A673 (cell line): Measurements from ENCODE around the gene LKAAEAR1. TPM values are rescaled to one million over a fixed set of nuclear protein-coding genes. Genes with fewer than 3 reads are reported as not detected.

Experiments used
- BruUV-seq: library from RNA; stranded (reverse); fragments of 400-500 nt; replicated peaks from 2 replicates; lab custom pipeline; 2021; lab: Mats Ljungman, UMichigan
- CTCF ChIA-PET: fragments of 300-600 bp; sonication (Branson Sonifier 250); formaldehyde crosslinking; loops from one replicate; lab custom pipeline; 2022; ENCODE audit warnings: antibody characterized with exemption; lab: Charles Lee
- POLR2A ChIA-PET: fragments of 300-600 bp; sonication (Branson Sonifier 250); formaldehyde crosslinking; loops from one replicate; lab custom pipeline; 2022; ENCODE audit warnings: antibody characterized with exemption; ENCODE audit not compliant: low non-redundant PET; lab: Charles Lee
- DNase-seq: peaks from one replicate; pipeline ENCODE4 v3.0.0-alpha.2; 2015; ENCODE audit warnings: low spot score
- H3K27ac ChIP-seq: fragments of 200-600 bp; sonication (generic); 2 replicates; pipeline ENCODE4 v1.5.1; 2016; ENCODE audit warnings: mixed run types, low read depth, mild to moderate bottlenecking, mixed read lengths, antibody characterized with exemption, low read length; ENCODE audit not compliant: poor library complexity, severe bottlenecking
- H3K27me3 ChIP-seq: fragments of 200-600 bp; sonication (generic); replicated peaks from 2 replicates; pipeline ENCODE4 v1.6.1; 2017; ENCODE audit warnings: mixed run types, low read depth, mild to moderate bottlenecking, mixed read lengths, antibody characterized with exemption, low read length; ENCODE audit not compliant: insufficient read depth, poor library complexity
- H3K36me3 ChIP-seq: fragments of 200-600 bp; sonication (generic); 2 replicates; pipeline ENCODE4 v1.6.1; 2016; ENCODE audit warnings: mixed run types, mild to moderate bottlenecking, mixed read lengths, antibody characterized with exemption, low read length; ENCODE audit not compliant: insufficient read depth, poor library complexity, severe bottlenecking
- H3K4me1 ChIP-seq: fragments of 200-600 bp; sonication (generic); 2 replicates; pipeline ENCODE4 v1.6.1; 2017; ENCODE audit warnings: mixed run types, mild to moderate bottlenecking, mixed read lengths, antibody characterized with exemption, low read length; ENCODE audit not compliant: insufficient read depth, poor library complexity, severe bottlenecking
- H3K4me3 ChIP-seq: fragments of 200-600 bp; sonication (generic); 2 replicates; pipeline ENCODE4 v1.5.1; 2016; ENCODE audit warnings: low read depth, mixed run types, mild to moderate bottlenecking, mixed read lengths, low read length; ENCODE audit not compliant: poor library complexity, severe bottlenecking
- H3K9me3 ChIP-seq: fragments of 200-600 bp; sonication (generic); 2 replicates; pipeline ENCODE4 v1.6.1; 2016; ENCODE audit warnings: mixed run types, low read depth, mild to moderate bottlenecking, mixed read lengths, antibody characterized with exemption, low read length; ENCODE audit not compliant: poor library complexity, severe bottlenecking
- EZH2 ChIP-seq: fragments of 200-600 bp; sonication (generic); IDR thresholded peaks from 2 replicates; pipeline ENCODE4 v1.6.1; 2017; ENCODE audit warnings: borderline replicate concordance, low read depth, mild to moderate bottlenecking, mixed read lengths, antibody characterized with exemption, low read length; ENCODE audit not compliant: poor library complexity, severe bottlenecking
- intact Hi-C: fragments of 100-400 bp; cut with micrococcal nuclease; formaldehyde crosslinking; loops from one replicate; pipeline ENCODE4 v1.10.0; 2022; ENCODE audit not compliant: unreplicated experiment
- total RNA-seq: library from RNA; stranded (reverse); gene quantifications from 2 replicates; pipeline ENCODE4 v1.2.3, GENCODE V29; 2021
- TF ChIP-seq, protein P1 (sequence below): fragments of 300-800, 200-600 bp; sonication (generic); conservative IDR thresholded peaks from 2 replicates; pipeline ENCODE4 v1.5.1; 2017; ENCODE audit warnings: low read depth, mild to moderate bottlenecking, antibody characterized with exemption, low read length, moderate library complexity, mixed read lengths

The LKAAEAR1 gene
- total RNA-seq, 1 experiment from 2014 or later = 0.62 TPM

DNA sequence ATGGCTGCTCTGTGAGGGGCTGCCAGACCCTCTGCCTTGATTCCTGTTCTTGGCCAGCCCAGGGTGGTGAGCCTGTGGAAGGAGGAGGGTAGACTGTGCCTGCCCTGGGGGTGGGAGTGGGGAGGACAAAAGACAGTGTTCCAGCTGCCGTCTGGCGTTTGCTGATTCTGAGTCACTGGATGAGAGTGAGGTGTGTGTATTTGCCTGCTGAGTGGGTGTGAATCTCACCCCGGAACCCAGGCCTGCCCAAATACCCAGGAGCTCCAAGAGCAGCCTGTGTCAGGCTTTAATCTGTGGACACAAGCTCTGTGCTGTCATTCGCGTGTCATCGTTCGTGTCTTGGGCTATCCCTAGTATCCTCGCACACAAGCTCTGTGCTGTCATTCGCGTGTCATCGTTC is 2.6 kb upstream of the LKAAEAR1 start:
- CTCF ChIA-PET = no interaction called here
- no peak for DNase-seq
- POLR2A ChIA-PET = no interaction called here
- intact Hi-C loops = no loop called here
- no peaks in the 10 kb centered on the region for H3K9me3 ChIP-seq
- H3K4me1 ChIP-seq = peaks cover 12% of the 10 kb centered on the region
- H3K36me3 ChIP-seq = no peaks in the 10 kb centered on the region
- peaks cover 15% of the 10 kb centered on the region for H3K27me3 ChIP-seq
- H3K4me3 ChIP-seq = no peak overlapping the region
- no peak overlapping the region for H3K27ac ChIP-seq
- TF ChIP-seq EZH2 = no peak
- TF ChIP-seq, protein P1, sequence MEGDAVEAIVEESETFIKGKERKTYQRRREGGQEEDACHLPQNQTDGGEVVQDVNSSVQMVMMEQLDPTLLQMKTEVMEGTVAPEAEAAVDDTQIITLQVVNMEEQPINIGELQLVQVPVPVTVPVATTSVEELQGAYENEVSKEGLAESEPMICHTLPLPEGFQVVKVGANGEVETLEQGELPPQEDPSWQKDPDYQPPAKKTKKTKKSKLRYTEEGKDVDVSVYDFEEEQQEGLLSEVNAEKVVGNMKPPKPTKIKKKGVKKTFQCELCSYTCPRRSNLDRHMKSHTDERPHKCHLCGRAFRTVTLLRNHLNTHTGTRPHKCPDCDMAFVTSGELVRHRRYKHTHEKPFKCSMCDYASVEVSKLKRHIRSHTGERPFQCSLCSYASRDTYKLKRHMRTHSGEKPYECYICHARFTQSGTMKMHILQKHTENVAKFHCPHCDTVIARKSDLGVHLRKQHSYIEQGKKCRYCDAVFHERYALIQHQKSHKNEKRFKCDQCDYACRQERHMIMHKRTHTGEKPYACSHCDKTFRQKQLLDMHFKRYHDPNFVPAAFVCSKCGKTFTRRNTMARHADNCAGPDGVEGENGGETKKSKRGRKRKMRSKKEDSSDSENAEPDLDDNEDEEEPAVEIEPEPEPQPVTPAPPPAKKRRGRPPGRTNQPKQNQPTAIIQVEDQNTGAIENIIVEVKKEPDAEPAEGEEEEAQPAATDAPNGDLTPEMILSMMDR = no peak
- BruUV-seq = no TSS peak

GRCh38 chr20:64084685-64085152 is 521 bp upstream of the LKAAEAR1 start:
- Histone ChIP-seq H3K27me3 (peaks cover 15% of the 10 kb centered on the region), H3K27ac (no peak overlapping the region), H3K4me3 (no peak overlapping the region), H3K4me1 (peaks cover 12% of the 10 kb centered on the region), H3K9me3 (no peaks in the 10 kb centered on the region), H3K36me3 (no peaks in the 10 kb centered on the region)
- intact Hi-C loops = no loop called here
- TF ChIP-seq, protein P1 = no peak
- DNase-seq = no peak
- ChIA-PET POLR2A (no interaction called here), CTCF (interaction anchor here (0.6 kb wide), 1 partner anchor 171 kb away, joined by 6 read pairs; no protein-coding TSS in a partner anchor)
- BruUV-seq = no TSS peak

DNA sequence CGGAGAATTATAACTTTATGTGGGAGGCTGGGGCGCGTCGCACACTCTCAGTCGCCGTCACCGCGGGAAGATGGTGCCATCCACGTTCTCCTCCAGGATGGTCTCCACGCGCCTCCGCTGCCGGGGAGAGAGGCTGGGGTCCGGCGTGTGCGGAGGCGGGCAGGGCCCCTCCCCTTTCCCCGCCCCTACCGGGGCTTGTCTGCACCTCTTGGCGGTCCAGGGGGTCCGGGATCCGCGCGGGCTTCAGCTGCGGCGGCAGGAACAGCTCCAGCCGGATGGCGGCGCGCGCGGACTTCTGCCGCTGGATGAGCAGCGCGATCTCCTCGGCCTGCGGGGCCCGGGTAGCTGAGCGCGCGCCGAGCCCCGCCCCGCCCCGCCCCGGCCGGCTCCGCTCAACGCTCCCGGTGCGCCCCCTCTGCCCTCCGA is 807 bp downstream of the LKAAEAR1 start:
- TF ChIP-seq, protein P1 = peak; percentile 69
- no peak for TF ChIP-seq EZH2
- POLR2A ChIA-PET = interaction anchor here (0.5 kb wide), 1 partner anchor 23 kb away, joined by 4 read pairs; no protein-coding TSS in a partner anchor
- CTCF ChIA-PET = interaction anchor here (0.7 to 1.6 kb wide), 2 partner anchors 48 to 103 kb away, joined by 3 to 5 read pairs; no protein-coding TSS in a partner anchor
- BruUV-seq = no TSS peak
- peak overlapping the region; percentile 53 for H3K4me3 ChIP-seq
- peaks cover 15% of the 10 kb centered on the region for H3K27me3 ChIP-seq
- no peak overlapping the region for H3K27ac ChIP-seq
- H3K4me1 ChIP-seq = peaks cover 20% of the 10 kb centered on the region
- DNase-seq = peak; percentile 90
- H3K9me3 ChIP-seq = no peaks in the 10 kb centered on the region
- H3K36me3 ChIP-seq = no peaks in the 10 kb centered on the region
- intact Hi-C loops = loop anchor here (1.0 kb wide), 1 partner anchor 37 kb away; no protein-coding TSS in a partner anchor
